Measurements from ENCODE around the gene ANKFN1.

The ANKFN1 gene

DNA sequence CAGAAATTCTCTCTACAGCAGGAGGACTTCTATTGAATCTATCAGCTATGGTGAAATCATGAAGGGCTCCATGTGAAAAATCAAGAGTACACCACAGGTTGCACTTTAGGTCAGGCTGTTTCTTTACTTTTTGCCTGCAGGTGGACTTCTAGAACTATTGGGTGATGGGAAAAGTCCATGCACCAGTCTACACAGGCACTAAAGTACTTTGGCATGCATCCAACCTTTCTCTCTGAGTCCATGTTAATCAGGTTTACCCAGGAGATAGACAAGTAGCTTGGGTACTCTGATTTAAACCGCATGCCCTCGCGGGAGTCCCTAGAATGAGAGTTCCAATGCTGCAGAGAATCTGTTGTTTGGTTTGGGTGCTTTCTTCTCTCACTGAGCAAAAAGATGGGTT, 9.1 kb upstream of the ANKFN1 start:
- DNase-seq (ENCODE audit: extremely low read depth, low read depth): no peak
- H3K4me3 ChIP-seq (replicated peaks; ENCODE audit: low read depth, low read length): no peak overlapping the region
- TF ChIP-seq CTCF (IDR thresholded peaks at IDR 0.05; ENCODE audit: low read depth, low read length, missing control alignments): no peak

DNA sequence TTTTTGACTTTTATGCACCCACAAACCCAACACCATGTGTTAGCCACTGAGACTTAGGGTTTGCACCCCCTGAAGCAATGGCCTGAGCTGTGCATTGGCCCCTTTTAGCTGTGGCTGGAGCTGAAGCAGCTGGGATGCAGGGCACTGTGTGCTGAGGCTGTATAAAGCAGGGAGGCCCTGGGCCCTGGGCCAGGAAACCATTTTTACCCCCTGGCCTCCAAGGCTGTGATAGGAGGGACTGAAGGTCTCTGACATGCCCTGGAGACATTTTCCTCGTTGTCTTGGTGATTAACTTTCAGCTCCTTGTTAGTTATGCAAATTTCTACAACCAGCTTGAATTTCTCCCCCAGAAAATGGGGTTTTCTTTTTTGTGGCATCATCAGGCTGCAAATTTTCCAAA, 6.7 kb upstream of the ANKFN1 start:
- no peak for TF ChIP-seq CTCF (IDR thresholded peaks at IDR 0.05; ENCODE audit: low read depth, low read length, missing control alignments)
- DNase-seq (ENCODE audit: extremely low read depth, low read depth): no peak
- H3K4me3 ChIP-seq (replicated peaks; ENCODE audit: low read depth, low read length): no peak overlapping the region

DNA sequence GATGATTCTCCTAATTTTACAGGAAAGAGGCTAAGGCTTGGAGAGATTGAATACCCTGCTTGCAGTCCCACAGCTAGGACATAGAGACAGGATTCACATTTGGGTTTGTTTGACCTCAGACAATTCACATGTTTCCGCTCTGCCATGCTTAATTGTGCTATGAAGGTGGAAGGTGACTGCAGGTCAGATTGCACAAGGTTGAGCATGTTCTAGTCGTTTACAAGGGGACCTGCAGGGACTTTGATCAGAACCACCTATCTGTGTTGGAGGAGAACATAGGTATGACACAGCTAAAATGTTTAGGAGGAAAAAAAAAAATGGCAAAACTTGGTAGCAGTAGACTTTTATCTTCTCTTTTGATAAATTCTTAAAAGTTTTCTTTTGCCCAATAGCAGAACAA, 4.9 kb upstream of the ANKFN1 start:
- no peak for TF ChIP-seq CTCF (IDR thresholded peaks at IDR 0.05; ENCODE audit: low read depth, low read length, missing control alignments)
- no peak for DNase-seq (ENCODE audit: extremely low read depth, low read depth)
- no peak overlapping the region for H3K4me3 ChIP-seq (replicated peaks; ENCODE audit: low read depth, low read length)

DNA sequence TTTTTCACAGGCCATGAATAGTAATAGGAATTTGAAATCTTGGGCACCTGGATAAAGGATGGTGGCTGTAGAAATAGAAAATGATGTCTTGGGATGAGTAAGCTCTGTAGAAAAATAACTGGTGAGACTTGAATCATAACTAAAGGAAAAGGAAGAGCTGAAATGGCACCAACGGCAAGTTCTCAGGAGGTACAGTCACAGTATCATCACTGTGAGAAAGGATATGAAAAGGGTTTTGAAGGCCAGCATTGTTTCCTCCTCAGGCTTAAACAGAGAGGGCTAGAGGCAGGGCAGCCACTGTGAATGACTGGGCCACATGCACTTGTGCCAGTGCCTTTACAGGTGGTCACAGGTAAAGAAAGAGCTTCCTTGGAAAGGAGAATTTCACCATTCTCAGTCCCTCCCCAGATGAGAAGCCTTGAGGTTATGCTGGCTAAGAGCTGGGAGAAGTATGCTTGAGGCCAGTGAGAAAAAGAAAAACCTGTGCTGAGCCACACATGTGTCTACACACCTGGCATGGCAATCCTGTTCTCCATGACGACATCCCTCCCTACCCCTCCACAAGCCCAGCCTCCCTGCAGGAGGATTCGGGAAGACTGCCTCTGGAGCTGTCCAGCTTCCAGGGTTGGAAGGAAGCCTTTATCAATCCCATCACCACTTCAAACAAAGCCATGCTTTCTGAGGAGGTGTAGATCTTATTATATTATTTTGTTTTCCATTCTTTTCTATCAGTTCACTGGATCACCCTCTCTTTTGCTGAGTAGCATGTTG, 3.8 kb upstream of the ANKFN1 start:
- no peak for DNase-seq (ENCODE audit: extremely low read depth, low read depth)
- no peak for TF ChIP-seq CTCF (IDR thresholded peaks at IDR 0.05; ENCODE audit: low read depth, low read length, missing control alignments)
- H3K4me3 ChIP-seq (replicated peaks; ENCODE audit: low read depth, low read length): no peak overlapping the region

DNA sequence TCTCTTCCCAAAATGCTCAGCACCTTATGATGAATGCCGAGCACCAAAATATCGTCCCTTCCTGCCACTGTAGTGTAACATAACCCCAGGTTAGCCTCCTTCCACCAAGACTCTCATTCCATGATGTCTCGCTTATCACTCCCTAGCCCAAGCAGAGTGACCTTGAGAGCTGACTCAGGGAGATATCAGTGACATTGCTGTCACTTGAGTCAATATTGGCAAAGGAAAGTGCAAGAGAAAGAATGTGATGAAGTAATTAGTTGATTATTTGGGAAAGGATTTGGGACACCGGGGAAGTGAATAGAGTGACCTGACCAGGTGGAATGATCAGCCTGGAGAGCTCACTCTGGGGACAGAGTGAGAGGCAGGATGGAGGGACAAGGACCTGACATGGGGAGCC, 2.6 kb upstream of the ANKFN1 start:
- no peak overlapping the region for H3K4me3 ChIP-seq (replicated peaks; ENCODE audit: low read depth, low read length)
- DNase-seq (ENCODE audit: extremely low read depth, low read depth): no peak
- TF ChIP-seq CTCF (IDR thresholded peaks at IDR 0.05; ENCODE audit: low read depth, low read length, missing control alignments): no peak

DNA sequence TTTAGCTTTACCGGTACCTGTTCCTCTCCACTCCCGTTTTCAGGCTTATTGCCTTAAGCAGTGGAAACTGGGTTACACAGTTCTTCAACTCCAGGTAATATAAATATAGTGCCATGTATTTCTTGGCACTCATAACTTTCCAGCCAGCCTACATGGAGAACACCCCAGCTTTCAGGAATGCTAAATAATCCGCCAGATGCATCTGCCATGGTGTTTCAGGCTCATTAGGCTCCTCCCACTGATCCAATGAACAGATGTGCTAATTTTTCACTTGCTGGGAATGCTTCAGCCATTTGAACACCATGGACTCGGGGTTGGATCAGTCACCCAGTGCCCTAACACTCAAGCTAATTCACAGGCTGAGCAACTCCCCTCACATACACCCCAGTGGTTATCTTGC, 4.6 kb downstream of the ANKFN1 start:
- H3K4me3 ChIP-seq (replicated peaks; ENCODE audit: low read depth, low read length): no peak overlapping the region
- TF ChIP-seq CTCF (IDR thresholded peaks at IDR 0.05; ENCODE audit: low read depth, low read length, missing control alignments): no peak
- DNase-seq (ENCODE audit: extremely low read depth, low read depth): no peak

DNA sequence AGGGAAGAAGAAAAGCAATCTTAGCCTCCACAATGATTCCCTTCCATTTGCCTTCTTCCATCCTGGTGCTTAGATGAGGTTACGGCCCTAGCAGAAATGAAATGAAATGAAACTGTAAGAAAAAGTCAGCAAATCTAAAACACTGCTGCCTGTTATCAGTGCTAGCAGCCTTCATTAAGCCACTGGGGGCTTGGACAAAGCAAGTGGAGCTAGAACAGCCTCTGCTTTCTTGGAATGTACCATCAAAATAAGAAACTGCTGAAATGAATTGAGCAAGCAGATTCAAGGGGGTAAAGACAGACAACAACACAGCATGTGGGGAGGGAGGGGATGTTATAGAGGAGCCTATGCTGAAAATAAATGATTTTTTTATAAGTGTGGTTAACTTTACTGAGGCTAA, 5.1 kb downstream of the ANKFN1 start:
- no peak for DNase-seq (ENCODE audit: extremely low read depth, low read depth)
- no peak for TF ChIP-seq CTCF (IDR thresholded peaks at IDR 0.05; ENCODE audit: low read depth, low read length, missing control alignments)
- H3K4me3 ChIP-seq (replicated peaks; ENCODE audit: low read depth, low read length): no peak overlapping the region
